Suprapubic skin (tissue), 4 donors: ENCODE results near the gene NEGR1.

Source experiments
- EP300 ChIP-seq: sonication (generic); formaldehyde crosslinking; IDR thresholded peaks from one replicate; pipeline ENCODE4 v1.6.1; 2017; ENCODE audit warnings: antibody characterized with exemption
- POLR2A ChIP-seq, 2 donors: fragments of 450-650 bp; IDR thresholded peaks; one replicate each; pipeline ENCODE4 v1.6.1; 2017; ENCODE audit warnings: antibody characterized with exemption in 2 of 2, mild to moderate bottlenecking in 2 of 2, moderate library complexity in 2 of 2
- POLR2AphosphoS5 ChIP-seq, 3 donors: sonication (generic); formaldehyde crosslinking; IDR thresholded peaks; one replicate each; pipeline ENCODE4 v1.6.1; 2017; ENCODE audit warnings: antibody characterized with exemption in 3 of 3
- TF ChIP-seq, protein P1 (sequence below), 2 donors: fragments of 200-600 bp in 1 of 2; fragments of 450-650 bp in 1 of 2; sonication (generic) in 1 of 2; IDR thresholded peaks; one replicate each; pipeline ENCODE4 v1.5.1; 2016 to 2019; ENCODE audit warnings: antibody characterized with exemption in 2 of 2, mild to moderate bottlenecking in 1 of 2, moderate library complexity in 1 of 2

DNA sequence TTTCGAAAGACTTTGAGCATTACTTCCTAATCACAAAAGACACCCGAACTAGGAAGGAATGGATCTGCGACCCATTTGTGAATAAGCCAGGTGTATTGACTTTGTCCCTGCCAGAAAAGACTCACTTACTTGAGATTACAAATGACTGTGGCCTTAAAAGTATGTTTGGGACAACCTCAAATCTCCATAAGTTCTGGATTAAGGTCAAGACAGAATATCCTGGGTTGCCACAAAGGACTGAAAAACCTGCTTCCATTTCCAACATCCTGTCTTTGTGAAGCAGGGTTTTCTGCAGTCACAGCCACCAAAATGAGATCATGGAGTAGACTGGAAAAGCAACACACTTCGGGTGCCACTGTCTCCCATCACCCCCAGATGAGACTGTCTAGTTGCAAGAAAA, 664.1 kb downstream of the NEGR1 start:
- TF ChIP-seq, protein P1, sequence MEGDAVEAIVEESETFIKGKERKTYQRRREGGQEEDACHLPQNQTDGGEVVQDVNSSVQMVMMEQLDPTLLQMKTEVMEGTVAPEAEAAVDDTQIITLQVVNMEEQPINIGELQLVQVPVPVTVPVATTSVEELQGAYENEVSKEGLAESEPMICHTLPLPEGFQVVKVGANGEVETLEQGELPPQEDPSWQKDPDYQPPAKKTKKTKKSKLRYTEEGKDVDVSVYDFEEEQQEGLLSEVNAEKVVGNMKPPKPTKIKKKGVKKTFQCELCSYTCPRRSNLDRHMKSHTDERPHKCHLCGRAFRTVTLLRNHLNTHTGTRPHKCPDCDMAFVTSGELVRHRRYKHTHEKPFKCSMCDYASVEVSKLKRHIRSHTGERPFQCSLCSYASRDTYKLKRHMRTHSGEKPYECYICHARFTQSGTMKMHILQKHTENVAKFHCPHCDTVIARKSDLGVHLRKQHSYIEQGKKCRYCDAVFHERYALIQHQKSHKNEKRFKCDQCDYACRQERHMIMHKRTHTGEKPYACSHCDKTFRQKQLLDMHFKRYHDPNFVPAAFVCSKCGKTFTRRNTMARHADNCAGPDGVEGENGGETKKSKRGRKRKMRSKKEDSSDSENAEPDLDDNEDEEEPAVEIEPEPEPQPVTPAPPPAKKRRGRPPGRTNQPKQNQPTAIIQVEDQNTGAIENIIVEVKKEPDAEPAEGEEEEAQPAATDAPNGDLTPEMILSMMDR (IDR thresholded peaks at IDR 0.05): no peak
- TF ChIP-seq POLR2A (IDR thresholded peaks at IDR 0.05) (no peak), POLR2AphosphoS5 (IDR thresholded peaks at IDR 0.05) (no peak), EP300 (no peak)
